Measurements from ENCODE around the gene KRTAP5-7.

- TF ChIP-seq, protein P1, sequence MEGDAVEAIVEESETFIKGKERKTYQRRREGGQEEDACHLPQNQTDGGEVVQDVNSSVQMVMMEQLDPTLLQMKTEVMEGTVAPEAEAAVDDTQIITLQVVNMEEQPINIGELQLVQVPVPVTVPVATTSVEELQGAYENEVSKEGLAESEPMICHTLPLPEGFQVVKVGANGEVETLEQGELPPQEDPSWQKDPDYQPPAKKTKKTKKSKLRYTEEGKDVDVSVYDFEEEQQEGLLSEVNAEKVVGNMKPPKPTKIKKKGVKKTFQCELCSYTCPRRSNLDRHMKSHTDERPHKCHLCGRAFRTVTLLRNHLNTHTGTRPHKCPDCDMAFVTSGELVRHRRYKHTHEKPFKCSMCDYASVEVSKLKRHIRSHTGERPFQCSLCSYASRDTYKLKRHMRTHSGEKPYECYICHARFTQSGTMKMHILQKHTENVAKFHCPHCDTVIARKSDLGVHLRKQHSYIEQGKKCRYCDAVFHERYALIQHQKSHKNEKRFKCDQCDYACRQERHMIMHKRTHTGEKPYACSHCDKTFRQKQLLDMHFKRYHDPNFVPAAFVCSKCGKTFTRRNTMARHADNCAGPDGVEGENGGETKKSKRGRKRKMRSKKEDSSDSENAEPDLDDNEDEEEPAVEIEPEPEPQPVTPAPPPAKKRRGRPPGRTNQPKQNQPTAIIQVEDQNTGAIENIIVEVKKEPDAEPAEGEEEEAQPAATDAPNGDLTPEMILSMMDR (IDR thresholded peaks at IDR 0.05; ENCODE audit: extremely low read depth in 1 of 2, insufficient read depth in 1 of 2, low read depth in 1 of 2, low read length in 2 of 2): no peak
- TF ChIP-seq JUN (IDR thresholded peaks at IDR 0.05; ENCODE audit: borderline replicate concordance, insufficient read depth, insufficient read length, low read depth) (no peak), EZH2 (IDR thresholded peaks at IDR 0.05; ENCODE audit: borderline replicate concordance, low read depth, low read length, severe bottlenecking) (no peak), POLR2A (IDR thresholded peaks at IDR 0.05; ENCODE audit: low read depth, low read length) (no peak)
These were observed 5.1 kb downstream of the KRTAP5-7 start for GRCh38 chr11:71532036-71532610.

Data from endothelial cell of umbilical vein (primary cell).